Activated gamma-delta T cell (primary cell): ENCODE data around the gene WDHD1.
"Not testable (repeated sequence)": the region's sequence is repeated elsewhere in the genome, so short reads cannot be mapped to it uniquely, and the experiment has no call there.

Source experiments
- DNase-seq: peaks from one replicate; lab custom pipeline; 2025; lab: John Stamatoyannopoulos, UW

The WDHD1 gene

GRCh38 chr14:54955143-54955542, 71.8 kb downstream of the WDHD1 start:
- no peak for DNase-seq

- not testable (repeated sequence) for DNase-seq
Observed at GRCh38 chr14:54953609-54954008, 73.3 kb downstream of the WDHD1 start.

- not testable (repeated sequence) for DNase-seq
Observed at GRCh38 chr14:54952803-54953202, 74.1 kb downstream of the WDHD1 start.

GRCh38 chr14:54947230-54947629, 79.7 kb downstream of the WDHD1 start:
- no peak for DNase-seq

GRCh38 chr14:54946500-54946899, 80.4 kb downstream of the WDHD1 start:
- no peak for DNase-seq

GRCh38 chr14:54944737-54945391, 82.0 kb downstream of the WDHD1 start:
- no peak for DNase-seq

GRCh38 chr14:54942913-54943312, 84.0 kb downstream of the WDHD1 start:
- no peak for DNase-seq

GRCh38 chr14:54936816-54937215, 90.1 kb downstream of the WDHD1 start:
- no peak for DNase-seq

GRCh38 chr14:54935958-54936357, 90.9 kb downstream of the WDHD1 start:
- no peak for DNase-seq

- no peak for DNase-seq
Observed at GRCh38 chr14:54935100-54935499, 91.8 kb downstream of the WDHD1 start.

- DNase-seq, result no peak
Observed at GRCh38 chr14:54933006-54933405, 93.9 kb downstream of the WDHD1 start.

- DNase-seq, result no peak
Observed at GRCh38 chr14:54931598-54932340, 95.1 kb downstream of the WDHD1 start.

- no peak for DNase-seq
Observed at GRCh38 chr14:54931101-54931500, 95.8 kb downstream of the WDHD1 start.

GRCh38 chr14:54929556-54929955, 97.3 kb downstream of the WDHD1 start:
- DNase-seq, result no peak

- no peak for DNase-seq
Observed at GRCh38 chr14:54928216-54928615, 98.7 kb downstream of the WDHD1 start.

- DNase-seq, result no peak
Observed at GRCh38 chr14:54927551-54927950, 99.3 kb downstream of the WDHD1 start.

GRCh38 chr14:54926570-54926969, 100.3 kb downstream of the WDHD1 start:
- DNase-seq, result not testable (repeated sequence)

- no peak for DNase-seq
Observed at GRCh38 chr14:54922598-54922997, 104.3 kb downstream of the WDHD1 start.

GRCh38 chr14:54920052-54920451, 106.8 kb downstream of the WDHD1 start:
- no peak for DNase-seq

- DNase-seq, result no peak
Observed at GRCh38 chr14:54919330-54919729, 107.6 kb downstream of the WDHD1 start.

GRCh38 chr14:54918427-54918826, 108.5 kb downstream of the WDHD1 start:
- no peak for DNase-seq

- no peak for DNase-seq
Observed at GRCh38 chr14:54916101-54916500, 110.8 kb downstream of the WDHD1 start.

GRCh38 chr14:54909817-54910558, 116.9 kb downstream of the WDHD1 start:
- DNase-seq, result no peak
